PFSK-1 (cell line): ENCODE data around the gene SERPINB2.

ENCODE experiments used
- FOXP2 ChIP-seq: optimal IDR thresholded peaks from 2 replicates; pipeline ENCODE3; 2011; ENCODE audit warnings: borderline replicate concordance, control low read depth, inconsistent platforms; ENCODE audit not compliant: insufficient read depth; ENCODE audit errors: extremely low read length, extremely low read depth
- POLR2AphosphoS5 ChIP-seq: IDR thresholded peaks from 2 replicates; pipeline ENCODE4 v1.6.1; 2012; ENCODE audit warnings: low read depth, mild to moderate bottlenecking, control low read depth, low read length, moderate library complexity
- TAF1 ChIP-seq: IDR thresholded peaks from 2 replicates; pipeline ENCODE4 v1.6.1; 2012; ENCODE audit warnings: low read length, control low read depth, borderline replicate concordance; ENCODE audit not compliant: insufficient read depth

GRCh38 chr18:63906056-63906455 lies 18.6 kb downstream of the SERPINB2 start:
- TF ChIP-seq TAF1 (no peak), FOXP2 (no peak), POLR2AphosphoS5 (no peak)
